HG02981 (cell line): ENCODE results near the gene SHISA7.

Experiments used
- ATAC-seq: cut with Tn5 transposase; IDR thresholded peaks from one replicate; pipeline ENCODE4 v1.9.1; 2021; ENCODE audit warnings: mild to moderate bottlenecking, moderate library complexity; ENCODE audit not compliant: unreplicated experiment

Gene SHISA7

DNA sequence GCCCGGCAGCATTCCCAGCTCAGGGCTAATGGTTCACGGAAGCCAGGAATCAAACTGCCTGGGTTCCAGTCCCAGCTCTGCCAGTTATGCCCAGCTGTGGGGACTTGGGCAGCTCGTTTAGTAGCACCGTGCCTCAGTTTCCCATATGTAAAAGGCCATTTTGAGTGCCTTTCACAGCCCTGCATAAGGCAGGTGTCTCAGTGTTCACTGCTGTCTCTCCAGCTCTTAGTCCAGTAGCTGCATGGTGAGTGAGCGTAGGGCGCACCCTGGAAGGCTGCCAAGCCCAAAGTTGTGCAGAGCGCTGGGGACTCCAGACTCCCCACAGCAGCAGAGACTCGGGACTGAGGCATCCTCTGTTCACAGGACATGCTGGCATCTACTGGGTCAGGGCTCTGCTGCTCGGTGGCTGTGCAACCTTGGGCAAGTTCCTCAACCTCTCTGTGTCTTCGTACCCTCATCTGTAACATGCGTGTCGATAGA lies 51.9 kb downstream of the SHISA7 start:
- ATAC-seq: no peak

DNA sequence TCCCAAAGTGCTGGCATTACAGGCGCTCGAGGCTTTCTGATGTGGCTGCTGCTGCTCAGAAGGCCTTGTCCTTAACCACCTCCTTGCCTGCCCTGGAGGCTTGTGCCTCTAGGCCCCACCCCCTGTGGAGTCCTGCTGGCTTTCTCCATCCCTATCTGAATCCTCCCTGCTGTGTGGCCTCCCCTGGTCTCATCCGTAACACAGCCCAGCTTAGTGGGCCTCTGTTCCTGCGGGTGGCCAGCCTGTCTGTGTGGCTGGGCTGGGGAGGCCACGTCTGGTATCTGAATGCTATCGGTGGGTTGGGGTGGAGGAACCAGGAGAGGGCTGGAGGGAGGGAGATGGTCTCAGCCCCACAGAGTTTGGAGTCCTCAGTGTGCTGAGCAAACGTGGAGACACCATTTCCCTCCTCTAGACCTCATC lies 52.6 kb downstream of the SHISA7 start:
- ATAC-seq: no peak

DNA sequence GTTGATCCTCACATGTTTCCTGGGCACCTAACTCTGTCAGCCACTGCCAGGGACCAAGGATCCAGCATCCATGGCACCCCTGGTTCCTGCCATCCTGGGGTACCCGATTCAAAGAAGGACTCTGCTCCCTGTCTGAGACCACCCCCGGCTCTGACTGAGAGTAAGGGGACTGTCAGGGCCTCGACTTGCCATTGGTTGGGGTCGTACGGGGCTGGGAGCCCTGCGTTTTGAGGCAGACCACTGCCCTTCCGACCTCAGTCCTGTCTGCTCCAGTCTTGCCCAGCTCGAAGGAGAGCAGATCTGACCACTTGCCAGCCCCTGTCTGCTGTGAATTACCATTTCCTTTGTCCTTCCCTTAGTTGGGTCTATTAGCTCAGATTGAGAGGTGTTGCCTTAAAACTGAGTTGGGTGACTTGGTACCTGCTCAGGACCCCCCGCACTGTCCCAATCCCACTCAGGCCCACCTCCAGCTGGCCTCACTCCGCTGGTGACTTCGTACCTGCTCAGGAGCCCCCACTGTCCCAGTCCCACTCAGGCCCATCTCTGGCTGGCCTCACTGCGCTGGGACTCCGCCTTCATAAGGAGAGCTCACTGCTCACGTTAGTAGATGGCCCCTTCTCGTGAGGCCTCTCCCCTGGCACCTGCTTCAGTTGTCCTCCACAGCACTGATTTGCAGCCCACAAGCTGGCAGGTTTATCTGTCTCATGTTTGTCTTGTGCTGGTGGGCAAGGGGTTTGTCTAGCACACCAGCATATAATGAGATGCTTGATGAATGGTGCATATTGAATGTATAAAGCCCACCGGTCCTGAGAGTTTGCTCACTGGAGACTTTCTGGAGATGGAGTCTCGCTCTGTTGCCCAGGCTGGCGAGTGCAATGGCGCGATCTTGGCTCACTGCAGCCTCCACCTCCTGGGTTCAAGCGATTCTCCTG lies 53.4 kb downstream of the SHISA7 start:
- ATAC-seq: no peak

DNA sequence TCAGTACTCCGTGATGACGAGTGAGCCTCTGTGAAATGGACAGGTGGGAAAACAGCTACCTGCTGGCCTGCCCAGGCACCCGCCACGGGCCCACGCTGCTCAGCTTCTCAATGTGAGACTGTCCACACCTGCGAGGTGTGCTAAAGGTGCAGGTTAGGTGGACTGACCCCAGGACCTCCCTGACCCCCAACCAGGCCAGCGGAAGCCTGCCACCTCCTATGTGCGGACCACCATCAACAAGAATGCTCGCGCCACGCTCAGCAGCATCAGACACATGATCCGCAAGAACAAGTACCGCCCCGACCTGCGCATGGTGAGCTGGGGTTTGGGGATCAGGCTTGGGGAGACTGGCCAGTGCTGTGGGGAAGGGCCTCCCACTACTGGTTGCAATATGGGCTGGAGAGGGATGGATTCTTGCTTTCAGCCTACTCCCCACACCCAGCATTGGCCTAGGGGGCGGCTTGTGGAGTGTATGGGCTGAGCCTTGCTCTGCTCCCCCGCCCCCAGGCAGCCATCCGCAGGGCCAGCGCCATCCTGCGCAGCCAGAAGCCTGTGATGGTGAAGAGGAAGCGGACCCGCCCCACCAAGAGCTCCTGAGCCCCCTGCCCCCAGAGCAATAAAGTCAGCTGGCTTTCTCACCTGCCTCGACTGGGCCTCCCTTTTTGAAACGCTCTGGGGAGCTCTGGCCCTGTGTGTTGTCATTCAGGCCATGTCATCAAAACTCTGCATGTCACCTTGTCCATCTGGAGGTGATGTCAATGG lies 55.2 kb downstream of the SHISA7 start:
- ATAC-seq: no peak

DNA sequence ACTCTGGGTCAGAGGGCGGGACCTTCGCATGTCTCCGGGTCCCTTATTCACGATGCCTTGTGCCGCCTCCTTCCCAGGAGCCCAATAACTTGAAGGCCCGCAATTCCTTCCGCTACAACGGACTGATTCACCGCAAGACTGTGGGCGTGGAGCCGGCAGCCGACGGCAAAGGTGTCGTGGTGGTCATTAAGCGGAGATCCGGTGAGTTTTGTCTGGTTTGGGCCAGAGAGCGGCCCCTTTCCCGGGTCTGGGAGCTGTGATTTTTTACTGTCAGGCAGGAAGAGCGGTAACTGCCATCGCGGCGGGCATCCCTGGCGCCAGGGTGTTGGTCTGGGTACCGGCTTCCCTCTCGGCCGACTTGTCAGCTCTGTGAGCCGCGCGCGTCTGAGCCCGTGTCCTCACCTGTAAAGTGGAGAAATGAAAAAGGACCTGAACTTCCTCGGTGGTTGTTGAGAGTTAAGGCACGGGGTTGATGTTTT lies 56.6 kb downstream of the SHISA7 start:
- no peak for ATAC-seq

DNA sequence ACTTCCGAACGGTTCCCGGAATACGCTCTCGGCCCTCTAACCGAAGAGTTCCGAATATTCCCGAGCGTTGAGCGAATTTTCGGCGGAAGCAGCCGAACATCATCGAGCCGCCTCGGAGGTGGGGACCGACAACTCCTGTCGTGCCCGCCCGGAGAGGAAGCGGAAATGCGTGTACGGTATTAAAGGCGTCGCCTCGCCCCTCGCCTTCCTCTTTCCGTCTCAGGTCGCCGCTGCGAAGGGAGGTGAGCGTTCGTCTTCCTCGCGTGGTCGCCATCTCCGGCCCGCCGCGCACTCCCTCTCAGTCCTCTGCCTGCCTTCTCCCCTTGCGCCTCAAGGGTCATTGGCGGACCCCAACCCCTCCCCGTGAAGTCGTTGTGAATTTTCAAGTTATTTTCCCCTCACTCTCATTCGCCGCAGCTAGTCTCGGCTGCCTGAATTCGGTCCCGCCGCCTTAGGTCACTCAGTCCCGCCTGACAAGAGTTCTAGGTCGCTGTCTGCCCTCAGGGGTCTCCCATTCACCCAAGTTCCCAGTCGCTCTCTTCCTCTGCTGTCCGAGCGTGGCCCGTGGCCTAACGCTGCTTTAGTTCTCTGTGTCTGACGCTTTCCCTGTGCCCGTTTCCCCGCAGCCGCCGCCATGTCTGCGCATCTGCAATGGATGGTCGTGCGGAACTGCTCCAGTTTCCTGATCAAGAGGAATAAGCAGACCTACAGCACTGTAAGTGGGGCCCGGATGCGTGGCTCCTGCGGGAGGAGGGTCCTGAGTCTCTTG lies 57.2 kb downstream of the SHISA7 start, which contains the start of gene RPL28:
Gene RPL28, plus strand, starts transcription at position 209 of the 769 bp plus-strand sequence. Its CDS starts 426 bp downstream, at position 635.
- peak; percentile 58 for ATAC-seq

DNA sequence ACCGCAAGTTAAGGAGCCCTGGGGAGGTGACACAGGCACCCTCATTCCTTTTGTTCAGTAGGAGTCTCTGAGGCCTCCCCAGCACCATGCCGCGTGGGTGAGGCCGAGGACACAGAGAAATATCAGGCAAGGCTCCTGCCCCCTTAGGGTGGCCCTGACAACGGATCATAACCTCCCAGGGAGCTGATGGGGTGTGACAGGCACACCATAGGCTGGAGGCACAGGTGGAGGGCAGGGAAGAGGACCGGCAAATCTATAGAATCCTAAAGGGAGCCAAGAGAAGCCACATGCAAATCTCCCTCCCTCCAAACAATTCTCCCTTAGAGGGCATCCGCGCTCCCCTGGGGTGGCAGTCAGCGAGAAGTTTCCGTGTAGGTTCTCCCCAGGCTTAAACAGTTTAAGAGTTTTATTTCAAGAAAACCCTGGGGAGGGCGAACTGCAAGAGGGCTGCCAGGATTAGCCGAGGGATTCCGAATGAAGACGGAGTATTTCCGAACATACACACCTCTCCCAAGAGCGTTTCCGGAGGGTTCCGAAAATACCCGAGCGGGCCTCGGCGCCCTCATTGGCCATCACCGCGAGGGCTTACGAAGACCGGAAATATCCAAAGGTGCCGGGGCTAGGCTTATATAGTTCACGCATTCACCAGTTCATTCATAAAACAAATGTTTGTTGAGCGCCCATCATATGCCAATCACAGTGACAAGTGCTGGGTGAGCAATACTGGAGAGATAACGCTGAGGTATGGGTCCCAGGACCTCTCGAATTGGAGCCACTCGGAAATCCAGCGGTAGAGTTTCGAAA lies 58.0 kb downstream of the SHISA7 start:
- peak; percentile 54 for ATAC-seq

DNA sequence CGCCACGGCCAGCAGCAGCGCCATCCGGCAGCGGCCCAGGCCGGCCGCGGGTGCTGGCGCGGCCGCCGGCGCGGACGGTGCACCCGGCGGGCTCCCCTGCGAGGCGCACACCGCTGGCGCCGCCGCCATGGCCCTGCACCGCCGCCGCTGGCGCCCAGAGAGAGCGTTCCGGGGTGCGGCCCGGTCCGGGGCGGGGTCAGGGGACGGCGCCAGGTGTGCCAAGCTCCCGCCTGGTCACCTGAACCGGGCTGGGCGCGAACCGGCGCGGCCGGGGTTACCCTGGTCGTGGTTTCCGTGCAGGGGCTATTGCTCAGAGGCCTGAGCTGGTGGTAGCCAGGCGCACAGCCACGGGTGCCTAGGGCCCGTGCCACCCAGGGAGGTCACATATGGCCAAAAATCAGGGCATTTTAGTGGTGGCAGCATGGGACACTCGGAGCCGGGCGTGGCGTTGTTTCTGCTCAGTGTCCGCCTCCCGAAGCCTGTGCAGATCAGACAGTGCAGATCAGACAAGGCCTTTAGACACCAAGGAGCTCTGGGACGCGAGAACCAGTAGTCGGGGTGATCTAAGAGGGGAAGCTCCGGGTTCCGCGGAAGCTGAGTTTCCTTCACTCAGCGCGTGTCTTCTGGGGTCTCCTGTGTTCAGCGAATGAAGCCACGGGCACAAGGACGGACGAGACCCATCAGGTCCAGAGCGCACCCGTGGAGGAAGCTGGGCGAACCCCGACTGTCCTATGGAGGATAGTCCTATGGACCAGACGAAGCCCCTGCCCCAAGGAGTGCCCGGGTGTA lies 58.8 kb downstream of the SHISA7 start, which contains the start of gene TMEM238:
Gene TMEM238, minus strand, starts transcription at position 162 of the 789 bp plus-strand sequence. Its CDS starts 33 bp downstream, at position 129.
- no peak for ATAC-seq

DNA sequence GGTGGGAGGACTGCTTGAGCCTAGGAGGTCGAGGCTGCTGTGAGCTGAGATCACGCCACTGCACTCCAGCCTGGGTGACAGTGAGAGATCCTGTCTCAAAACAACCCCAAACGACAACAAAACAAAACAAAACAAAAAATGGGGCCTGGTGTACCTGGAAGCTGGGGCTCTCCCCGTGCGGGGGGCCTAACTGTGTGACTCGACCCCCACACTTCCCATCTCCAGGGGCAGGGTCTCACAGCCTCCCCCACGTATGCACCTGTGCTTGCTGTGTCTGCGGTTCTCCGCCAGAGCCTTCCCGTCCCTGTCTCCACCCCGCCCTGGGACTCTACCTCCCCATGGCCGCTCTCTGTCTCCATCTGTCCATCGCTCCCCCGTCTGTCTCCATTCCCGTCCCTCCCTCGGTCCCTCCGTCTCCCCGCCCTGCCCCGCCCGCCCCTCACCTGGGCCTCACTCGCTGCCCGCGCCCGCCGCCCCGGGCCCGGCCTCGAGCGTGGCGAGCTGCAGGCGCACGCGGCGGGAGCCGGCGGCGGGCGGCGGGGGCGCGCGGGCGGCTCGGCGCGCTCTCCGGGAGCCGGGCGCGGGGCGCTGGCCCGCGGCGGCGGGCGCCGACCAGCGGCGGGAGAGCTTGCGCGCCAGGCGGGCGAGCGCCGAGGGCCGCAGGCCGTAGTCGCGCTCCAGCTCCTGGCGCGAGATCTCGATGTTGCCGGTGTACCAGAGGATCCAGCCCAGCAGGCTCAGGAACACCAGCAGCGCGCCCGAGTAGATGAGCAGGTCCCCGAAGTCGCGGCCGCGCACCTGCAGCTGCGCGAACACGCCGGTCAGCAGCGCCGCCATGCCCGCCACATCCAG lies 59.6 kb downstream of the SHISA7 start:
- ATAC-seq: no peak

DNA sequence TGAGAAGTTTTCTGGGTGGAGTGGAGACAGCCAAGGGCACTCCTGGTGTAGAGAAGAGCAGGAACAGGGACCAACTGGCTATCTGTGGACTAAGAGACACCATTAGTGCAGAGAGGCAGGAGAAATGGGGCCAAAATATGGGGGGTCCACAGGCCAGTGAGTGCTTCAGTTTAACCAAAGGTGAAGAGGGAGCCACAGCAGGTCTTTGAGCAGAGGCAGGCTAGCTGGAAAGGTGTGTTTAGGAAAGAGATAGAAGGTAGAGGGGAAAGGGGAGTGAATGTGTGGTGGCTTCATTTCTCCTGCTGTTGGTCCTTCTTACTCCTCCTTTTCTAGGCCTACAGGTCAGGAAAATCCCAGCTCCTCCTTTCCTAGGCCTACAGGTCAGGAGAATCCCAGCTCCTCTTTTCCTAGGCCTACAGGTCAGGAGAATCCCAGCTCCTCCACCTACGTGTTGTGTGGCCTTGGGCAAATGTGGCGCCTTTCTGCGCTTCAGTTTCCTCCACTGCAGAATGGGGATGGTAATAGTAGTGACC lies 60.5 kb downstream of the SHISA7 start:
- no peak for ATAC-seq

DNA sequence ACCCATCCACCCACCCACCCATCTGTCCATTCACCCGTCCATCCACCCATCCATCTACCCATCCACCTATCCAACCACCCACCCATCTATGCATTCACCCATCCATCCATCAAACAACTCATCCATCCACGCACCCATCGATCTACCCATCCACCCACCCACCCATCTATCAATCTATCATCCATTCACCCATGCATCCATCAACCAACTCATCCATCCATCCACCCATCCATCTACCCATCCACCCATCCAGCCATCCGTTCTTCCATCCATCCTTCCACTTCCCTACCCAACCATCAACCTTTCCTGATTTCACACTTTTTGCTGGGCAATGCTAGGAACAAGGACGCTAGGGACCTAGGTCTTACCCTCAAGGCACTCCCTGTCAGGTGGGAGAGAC lies 61.1 kb downstream of the SHISA7 start:
- no peak for ATAC-seq

DNA sequence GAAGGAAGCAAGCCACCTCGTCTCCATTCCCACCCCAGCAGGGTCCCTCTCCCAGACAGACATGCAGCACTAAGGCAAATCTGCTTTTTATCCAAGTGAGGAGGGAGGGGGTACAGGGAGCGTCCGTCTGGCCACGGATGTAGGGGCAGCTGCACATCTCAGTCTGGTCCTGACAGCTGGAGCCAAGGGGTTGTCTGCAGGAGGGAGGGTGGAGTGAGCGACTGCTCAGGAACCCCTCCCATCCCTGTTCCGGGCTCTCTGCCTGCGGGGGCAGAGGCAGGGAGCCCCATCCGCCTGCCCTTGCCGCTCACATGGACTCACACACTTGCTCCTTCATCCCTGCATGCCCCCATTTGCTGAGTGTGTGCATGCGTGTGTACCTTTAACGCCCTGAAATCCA lies 63.9 kb downstream of the SHISA7 start:
- ATAC-seq: no peak
